Measurements from ENCODE around the gene OXCT1.

The OXCT1 gene

GRCh38 chr5:41869724-41870626 lies at the start of gene OXCT1:
Gene OXCT1, minus strand, starts transcription at chr5:41870425. Its CDS starts 67 bp downstream, at chr5:41870358.
- no peak for TF ChIP-seq CTCF (IDR thresholded peaks at IDR 0.05)
- DNase-seq (ENCODE audit: low spot score): peak; percentile 86
- peak within 1 kb of the TSS; percentile 91 to 97 for H3K27ac ChIP-seq
- H3K4me3 ChIP-seq: peak within 1 kb of the TSS; percentile 92

- DNase-seq (ENCODE audit: low spot score): no peak
- Histone ChIP-seq H3K4me3 (no peak overlapping the region), H3K27ac (no peak overlapping the region)
- no peak for TF ChIP-seq CTCF (IDR thresholded peaks at IDR 0.05)
Measured at GRCh38 chr5:41918105-41918504, 47.9 kb upstream of the OXCT1 start.

- Histone ChIP-seq H3K27ac (no peak overlapping the region), H3K4me3 (no peak overlapping the region)
- no peak for DNase-seq (ENCODE audit: low spot score)
- TF ChIP-seq CTCF (IDR thresholded peaks at IDR 0.05): no peak
Measured at GRCh38 chr5:41908374-41909079, 38.3 kb upstream of the OXCT1 start.

- no peak for DNase-seq (ENCODE audit: low spot score)
Measured at GRCh38 chr5:41906151-41906550, 35.9 kb upstream of the OXCT1 start.

GRCh38 chr5:41903892-41904799 lies 33.9 kb upstream of the OXCT1 start, which contains the start of gene RIMOC1:
Gene RIMOC1, plus strand, starts transcription at chr5:41904344. Its CDS starts 24 bp downstream, at chr5:41904368.
- no peak for TF ChIP-seq CTCF (IDR thresholded peaks at IDR 0.05)

More at GRCh38 chr5:41906151-41906550, 35.9 kb upstream of the OXCT1 start:
- no peak overlapping the region for H3K27ac ChIP-seq
- H3K4me3 ChIP-seq: no peak overlapping the region
- TF ChIP-seq CTCF (IDR thresholded peaks at IDR 0.05): no peak

GRCh38 chr5:41903382-41903891 lies 33.2 kb upstream of the OXCT1 start:
- Histone ChIP-seq H3K27ac (peak overlapping the region; percentile 89 to 92), H3K4me3 (peak overlapping the region; percentile 95)
- DNase-seq (ENCODE audit: low spot score): no peak
- TF ChIP-seq CTCF (IDR thresholded peaks at IDR 0.05): no peak

More at GRCh38 chr5:41903892-41904799, 33.9 kb upstream of the OXCT1 start, which contains the start of gene RIMOC1:
- DNase-seq (ENCODE audit: low spot score): peak; percentile 99
- Histone ChIP-seq H3K27ac (peak within 1 kb of the TSS; percentile 89 to 92), H3K4me3 (peak within 1 kb of the TSS; percentile 95)

Measured in coronary artery (tissue), 2 donors.